HFFc6 (cell line): ENCODE data around the gene KCNAB1. TPM values are rescaled to one million over a fixed set of nuclear protein-coding genes. Genes with fewer than 3 reads are reported as not detected.

Experiments
- DNase-seq: peaks from one replicate; pipeline ENCODE4 v3.0.0-alpha.2; 2018
- H3K27ac Mint-ChIP-seq: 2 replicates; pipeline ENCODE4 v1.8.0; 2020; ENCODE audit warnings: mild to moderate bottlenecking, mixed read lengths
- H3K27me3 Mint-ChIP-seq: 2 replicates; pipeline ENCODE4 v1.8.0; 2021; ENCODE audit warnings: mild to moderate bottlenecking, moderate library complexity, mixed read lengths; ENCODE audit not compliant: insufficient read depth
- H3K36me3 Mint-ChIP-seq: 2 replicates; pipeline ENCODE4 v1.8.0; 2021; ENCODE audit warnings: low read depth, mixed read lengths
- H3K4me1 Mint-ChIP-seq: 2 replicates; pipeline ENCODE4 v1.8.0; 2020; ENCODE audit warnings: low read depth, mixed read lengths
- H3K4me3 Mint-ChIP-seq: 2 replicates; pipeline ENCODE4 v1.8.0; 2020; ENCODE audit warnings: mild to moderate bottlenecking, moderate library complexity, mixed read lengths
- H3K9me3 Mint-ChIP-seq: 2 replicates; pipeline ENCODE4 v1.8.0; 2020; ENCODE audit warnings: mild to moderate bottlenecking, mixed read lengths
- CTCF ChIP-seq: fragments of 200-600 bp; sonication (generic); IDR thresholded peaks from 2 replicates; pipeline ENCODE4 v1.5.0; 2021; ENCODE audit warnings: antibody characterized with exemption, mild to moderate bottlenecking
- total RNA-seq, 6 experiments: library from RNA; stranded (reverse); fragmentation: NEBNext Ultra II Directional; extraction: Animal tissue kit (Norgen Biotek cat#: 25700); gene quantifications; 2 replicates in 1 of 6; 3 replicates in 5 of 6; pipeline ENCODE4 v1.2.3, GENCODE V29; 2021

KCNAB1 gene
- total RNA-seq, 6 experiments from 2014 or later = not detected

GRCh38 chr3:156174229-156174847, 54.0 kb downstream of the KCNAB1 start:
- Mint-ChIP-seq H3K27me3 (peaks cover 12% of the 10 kb centered on the region), H3K27ac (no peak overlapping the region), H3K4me3 (peak overlapping the region; percentile 30), H3K9me3 (0 out of 2 replicates have a peak, but pooled peaks cover 3% of the 10 kb centered on the region), H3K4me1 (no peaks in the 10 kb centered on the region), H3K36me3 (no peaks in the 10 kb centered on the region)
- peak; percentile 17 for DNase-seq
- TF ChIP-seq CTCF = peak; percentile 30; the same call in 1 of the 2 replicates

GRCh38 chr3:156175570-156175969, 55.2 kb downstream of the KCNAB1 start:
- no peaks in the 10 kb centered on the region for H3K4me1 Mint-ChIP-seq
- no peaks in the 10 kb centered on the region for H3K9me3 Mint-ChIP-seq
- no peak for TF ChIP-seq CTCF
- H3K27ac Mint-ChIP-seq = no peak overlapping the region
- H3K27me3 Mint-ChIP-seq = peaks cover 6% of the 10 kb centered on the region
- no peaks in the 10 kb centered on the region for H3K36me3 Mint-ChIP-seq
- DNase-seq = no peak
- no peak overlapping the region for H3K4me3 Mint-ChIP-seq

- H3K4me1 Mint-ChIP-seq = no peaks in the 10 kb centered on the region
- H3K27ac Mint-ChIP-seq = no peak overlapping the region
- no peak for TF ChIP-seq CTCF
- H3K9me3 Mint-ChIP-seq = no peaks in the 10 kb centered on the region
- peaks cover 6% of the 10 kb centered on the region for H3K27me3 Mint-ChIP-seq
- no peaks in the 10 kb centered on the region for H3K36me3 Mint-ChIP-seq
- no peak overlapping the region for H3K4me3 Mint-ChIP-seq
- DNase-seq = no peak
Measured at GRCh38 chr3:156176048-156176447, 55.7 kb downstream of the KCNAB1 start.

GRCh38 chr3:156176629-156177210, 56.3 kb downstream of the KCNAB1 start:
- no peak for TF ChIP-seq CTCF
- Mint-ChIP-seq H3K36me3 (no peaks in the 10 kb centered on the region), H3K4me3 (no peak overlapping the region), H3K27me3 (peaks cover 6% of the 10 kb centered on the region), H3K27ac (no peak overlapping the region), H3K4me1 (no peaks in the 10 kb centered on the region), H3K9me3 (no peaks in the 10 kb centered on the region)
- DNase-seq = no peak

GRCh38 chr3:156180077-156180476, 59.7 kb downstream of the KCNAB1 start:
- no peak overlapping the region for H3K27ac Mint-ChIP-seq
- no peak for TF ChIP-seq CTCF
- H3K4me3 Mint-ChIP-seq = no peak overlapping the region
- H3K27me3 Mint-ChIP-seq = peaks cover 4% of the 10 kb centered on the region
- H3K4me1 Mint-ChIP-seq = no peaks in the 10 kb centered on the region
- H3K36me3 Mint-ChIP-seq = no peaks in the 10 kb centered on the region
- H3K9me3 Mint-ChIP-seq = no peaks in the 10 kb centered on the region
- DNase-seq = no peak
